Measurements from ENCODE around the gene OR51B4. TPM values are rescaled to one million over a fixed set of nuclear protein-coding genes. Genes with fewer than 3 reads are reported as not detected.
A peak's percentile ranks its signal among the peaks of the same experiment; 100 is the strongest.

The OR51B4 gene
- total and polyA plus RNA-seq, 9 of the 15 experiments (the other 6 are each of a cell fraction or from before 2014, with no cell fraction given), result 17.1 to 64.6 (median 39.9) TPM

GRCh38 chr11:5275369-5276110 is 26.2 kb downstream of the OR51B4 start:
- ChIA-PET CTCF (ENCODE audit: low intra/inter-chr PET ratio) (no interaction called here), POLR2A (interaction anchor here (0.6 to 7.3 kb wide), 13 partner anchors 7 to 1652 kb away, joined by 3 to 55 read pairs (median 3); partner anchors contain the start of genes HBE1, HBG1 and HBG2)
- WGBS (ENCODE audit: insufficient coverage, low coverage, missing lambda C conversion rate), result 4% methylated on average over 6 of the region's 6 CpGs
- ATAC-seq (peak; percentile 93), FAIRE-seq (peak; percentile 90), DNase-seq (ENCODE audit: extremely low read depth in 1 of 4, low spot score in 3 of 4) (peak; percentile 76 to 95 (median 83))
- Histone ChIP-seq H3K9me1 (ENCODE audit: control insufficient read depth, insufficient read depth, low read length) (no peaks in the 10 kb centered on the region), H3K4me2 (ENCODE audit: insufficient read depth, low read length) (peak overlapping the region; percentile 74), H3K9me3 (replicated peaks; ENCODE audit: control insufficient read depth, insufficient read depth, low read depth, low read length) (no peaks in the 10 kb centered on the region), H3K4me1 (replicated peaks in 1 of 2; ENCODE audit: control insufficient read depth in 2 of 2, insufficient read depth in 2 of 2, low read length in 2 of 2) (peaks cover 34 to 80% of the 10 kb centered on the region in 2 experiments), H3K36me3 (ENCODE audit: control insufficient read depth, insufficient read depth, low read length) (peaks cover 33% of the 10 kb centered on the region), H2AFZ (ENCODE audit: low read depth, low read length) (no peak overlapping the region), H3K27ac (ENCODE audit: extremely low read depth, low read depth, low read length) (peak overlapping the region; percentile 87), H3K9ac (ENCODE audit: insufficient read depth in 1 of 2, low read depth in 2 of 2, low read length in 2 of 2) (peak overlapping the region in 1 of 2 experiments; percentile 54; a peak in 2 of 4 replicates), H3K27me3 (ENCODE audit: control insufficient read depth in 2 of 2, insufficient read depth in 2 of 2, low read length in 2 of 2) (no peaks in the 10 kb centered on the region), H3K4me3 (peak overlapping the region; percentile 20; the same call in 1 of the 2 replicates), H3K79me2 (ENCODE audit: control insufficient read depth, insufficient read depth, low read length) (peaks cover 68% of the 10 kb centered on the region), H4K20me1 (replicated peaks; ENCODE audit: control insufficient read depth, insufficient read depth, low read length) (no peaks in the 10 kb centered on the region)
- in situ Hi-C loops (cut with MboI) (no loop called here), intact Hi-C loops (cut with micrococcal nuclease) (no loop called here)
- BruUV-seq (replicated peaks), result no TSS peak
- TF ChIP-seq ZBTB11 (CRISPR knock-in tag; IDR thresholded peaks at IDR 0.05) (peak in 1 of 3 experiments; percentile 48; a peak in 1 of 6 replicates), ASH1L (IDR thresholded peaks at IDR 0.05; ENCODE audit: borderline replicate concordance, low read depth, partially characterized antibody) (no peak), RNF2 (IDR thresholded peaks at IDR 0.05) (no peak), SMAD1 (IDR thresholded peaks at IDR 0.05; ENCODE audit: low read depth, low read length, partially characterized antibody) (no peak), PCBP2 (IDR thresholded peaks at IDR 0.05; ENCODE audit: low read depth, low read length, poor library complexity, severe bottlenecking) (no peak), SMARCA5 (IDR thresholded peaks at IDR 0.05) (no peak; the same call in 1 of the 2 replicates), ZNF143 (CRISPR knock-in tag; IDR thresholded peaks at IDR 0.05) (no peak), MTA3 (IDR thresholded peaks at IDR 0.05; ENCODE audit: borderline replicate concordance) (peak; percentile 49; the same call in 1 of the 2 replicates), CBX8 (IDR thresholded peaks at IDR 0.05; ENCODE audit: borderline replicate concordance, extremely low read depth, low read depth, low read length, poor library complexity, severe bottlenecking) (no peak), FIP1L1 (IDR thresholded peaks at IDR 0.05; ENCODE audit: low read depth, low read length, poor library complexity, severe bottlenecking) (no peak), MNT (conservative IDR thresholded peaks at IDR 0.05) (peak in 1 of 2 experiments; percentile 34; a peak in 1 of 4 replicates), DNMT1 (IDR thresholded peaks at IDR 0.05) (no peak), POLR2AphosphoS5 (IDR thresholded peaks at IDR 0.05; ENCODE audit: control insufficient read depth, insufficient read depth, low read depth, low read length) (peak; percentile 81)
- TF ChIP-seq, protein P1, sequence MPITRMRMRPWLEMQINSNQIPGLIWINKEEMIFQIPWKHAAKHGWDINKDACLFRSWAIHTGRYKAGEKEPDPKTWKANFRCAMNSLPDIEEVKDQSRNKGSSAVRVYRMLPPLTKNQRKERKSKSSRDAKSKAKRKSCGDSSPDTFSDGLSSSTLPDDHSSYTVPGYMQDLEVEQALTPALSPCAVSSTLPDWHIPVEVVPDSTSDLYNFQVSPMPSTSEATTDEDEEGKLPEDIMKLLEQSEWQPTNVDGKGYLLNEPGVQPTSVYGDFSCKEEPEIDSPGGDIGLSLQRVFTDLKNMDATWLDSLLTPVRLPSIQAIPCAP (CRISPR knock-in tag; IDR thresholded peaks at IDR 0.05; ENCODE audit: borderline replicate concordance), result no peak
